HG03439 (cell line): Measurements from ENCODE around the gene DNAJC17.

ENCODE experiments used
- ATAC-seq: cut with Tn5 transposase; IDR thresholded peaks from one replicate; pipeline ENCODE4 v1.9.1; 2021; ENCODE audit warnings: mild to moderate bottlenecking, moderate library complexity; ENCODE audit not compliant: unreplicated experiment

Gene DNAJC17

DNA sequence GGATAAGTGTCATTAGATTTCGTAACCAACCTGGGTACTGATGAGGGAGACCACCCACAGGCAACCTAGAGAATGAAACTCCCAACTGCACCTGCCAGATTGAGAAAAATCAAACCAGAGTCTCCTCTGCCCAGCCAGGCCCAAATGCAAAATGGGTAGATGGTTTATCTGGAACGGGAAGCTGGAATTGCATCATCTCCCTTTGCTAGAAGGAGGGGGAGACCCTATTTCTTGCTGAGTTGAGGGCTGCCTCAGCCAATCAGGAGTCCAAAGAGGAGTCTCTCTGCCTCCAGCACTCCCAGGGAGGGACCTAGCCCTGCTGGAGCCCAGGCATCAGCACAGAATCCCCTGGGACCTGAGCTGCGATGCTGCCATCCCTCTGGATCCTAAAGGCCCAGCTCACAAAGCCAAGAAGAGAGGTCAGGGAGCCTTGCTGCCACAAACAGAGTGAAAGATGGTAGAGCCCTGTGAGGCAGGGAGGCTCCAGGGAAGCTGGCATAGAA is 60.3 kb downstream of the DNAJC17 start:
- no peak for ATAC-seq

DNA sequence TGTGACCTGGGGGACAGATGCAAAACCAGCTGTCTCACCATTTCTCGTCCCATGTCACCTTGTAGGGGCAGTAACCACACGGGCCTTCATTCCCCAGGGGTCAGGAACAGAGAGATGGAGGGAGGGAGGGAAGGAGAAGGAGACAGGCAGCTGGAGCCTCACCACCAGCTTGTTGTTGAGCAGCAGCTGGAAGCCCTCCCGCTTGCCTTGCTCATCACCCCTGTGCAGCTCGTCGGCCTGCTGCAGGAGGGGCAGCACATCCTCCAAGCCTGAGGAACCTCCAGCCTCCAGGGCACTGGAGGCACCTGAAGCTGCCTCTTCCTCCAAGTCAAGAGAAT is 62.5 kb downstream of the DNAJC17 start:
- no peak for ATAC-seq

DNA sequence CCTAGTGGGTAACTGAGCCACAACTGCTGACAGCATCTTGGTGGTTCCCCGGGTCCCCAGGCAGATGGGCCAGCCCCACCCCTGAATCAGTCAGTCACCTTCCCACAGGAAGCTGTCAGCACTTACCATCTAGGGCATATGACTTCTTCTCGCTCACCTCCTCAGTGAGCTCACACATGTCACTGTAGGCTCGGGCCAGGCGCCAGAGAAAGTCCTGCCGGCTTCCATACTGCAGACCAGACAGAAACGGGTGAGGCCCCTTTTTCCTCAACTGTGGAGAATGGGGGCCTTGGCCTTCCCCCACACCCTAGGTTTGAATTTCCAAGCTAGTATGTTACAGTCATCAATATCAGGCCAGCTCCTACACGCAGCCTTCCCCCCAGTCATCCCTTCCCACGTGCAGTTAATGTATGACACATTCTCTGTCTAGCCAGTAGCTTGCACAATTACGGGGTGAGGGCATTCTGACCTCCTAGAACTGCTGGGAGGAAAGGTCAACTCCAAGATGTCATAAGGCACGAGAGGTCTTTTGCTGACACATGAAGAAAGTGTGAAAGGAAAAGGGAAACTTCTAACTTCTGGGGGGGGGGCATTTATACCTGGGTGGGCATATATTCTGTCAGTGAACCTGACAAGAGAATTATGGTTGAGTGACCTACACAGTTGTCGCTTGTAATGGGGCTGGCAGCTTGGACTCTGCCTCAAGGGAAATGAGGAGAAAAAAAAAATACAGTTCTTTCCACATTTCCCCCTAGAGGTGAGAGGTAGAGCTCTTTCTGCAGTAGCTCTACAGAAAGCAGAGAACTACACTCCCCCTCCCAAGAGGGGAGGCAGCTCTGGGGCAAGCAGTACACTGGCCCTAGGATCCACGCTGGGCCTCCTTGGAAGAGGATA is 63.1 kb downstream of the DNAJC17 start:
- no peak for ATAC-seq

DNA sequence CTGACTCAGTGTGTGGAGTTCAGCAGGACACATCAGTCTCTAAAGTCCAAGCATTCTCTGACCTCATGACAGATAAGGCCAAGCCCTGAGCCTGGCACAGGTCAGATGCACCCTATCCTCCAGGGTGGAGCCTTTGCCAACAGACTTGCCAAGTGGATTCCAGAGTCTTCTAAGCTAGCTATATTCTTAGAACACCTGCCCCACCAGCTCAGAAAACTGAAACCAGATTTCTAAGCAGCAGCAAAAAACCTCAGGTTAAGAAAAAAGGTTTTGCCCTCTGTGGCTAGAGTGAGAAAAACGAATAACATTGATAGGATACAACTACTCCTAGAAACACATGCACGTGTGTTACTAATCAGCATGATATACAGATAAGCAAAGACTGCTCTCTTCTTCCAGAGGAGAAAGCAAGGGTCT is 63.8 kb downstream of the DNAJC17 start:
- ATAC-seq: no peak

DNA sequence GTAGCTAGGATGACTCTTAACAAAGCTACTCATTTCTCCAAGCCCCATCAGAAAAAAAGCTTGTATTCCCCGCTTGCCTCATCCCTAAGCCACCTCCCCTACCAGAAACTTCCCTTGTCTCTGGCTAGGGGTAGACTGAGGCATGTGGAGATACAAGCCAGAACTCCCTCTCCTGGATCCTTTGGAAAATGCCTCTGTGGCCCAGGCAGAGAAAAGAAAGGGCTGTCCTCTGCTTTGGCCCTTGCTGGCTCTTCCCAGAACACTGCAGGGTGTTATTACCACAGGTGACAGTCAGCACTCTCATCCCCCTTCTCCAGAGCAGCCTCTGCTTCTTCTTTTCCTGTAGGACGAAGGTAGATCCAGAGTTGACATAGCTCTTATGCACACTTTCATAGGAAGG is 67.4 kb downstream of the DNAJC17 start:
- no peak for ATAC-seq

DNA sequence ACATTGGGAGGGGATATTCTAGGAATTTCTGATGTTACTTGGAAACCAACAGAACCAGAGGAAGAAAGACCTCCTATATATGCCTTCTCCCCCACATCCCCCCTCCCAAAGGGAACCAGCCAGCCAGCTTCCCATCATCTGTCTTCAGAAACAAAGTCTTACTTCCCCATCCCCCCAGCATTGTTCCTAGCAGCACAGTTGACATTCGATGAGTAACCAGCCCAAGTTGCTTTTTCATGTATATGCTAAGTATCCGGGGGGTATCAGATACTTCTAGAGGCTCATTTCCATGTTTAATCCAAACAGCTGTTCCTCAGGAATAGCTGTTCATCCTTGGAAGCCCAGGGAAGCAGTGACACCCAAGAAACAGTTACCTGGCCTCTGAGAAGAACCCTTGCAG is 68.2 kb downstream of the DNAJC17 start:
- no peak for ATAC-seq

DNA sequence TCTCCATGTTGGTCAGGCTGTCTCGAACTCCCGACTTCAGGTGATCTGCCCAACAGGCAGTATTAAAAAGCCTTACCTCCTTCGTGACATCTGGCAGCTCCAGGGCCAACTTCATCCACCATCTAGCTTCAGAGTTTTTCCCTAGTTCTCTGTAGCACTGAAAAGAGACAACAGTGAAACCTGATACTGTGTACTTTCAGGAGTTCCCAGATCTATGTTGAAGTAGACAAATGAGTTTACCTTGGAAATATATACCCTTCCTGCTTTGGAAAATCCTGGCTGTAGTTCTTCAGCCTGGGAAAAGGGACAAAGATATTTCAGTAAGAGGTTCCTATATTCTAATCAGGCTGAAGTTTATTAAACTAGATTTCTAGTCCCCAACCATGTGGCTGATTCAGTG is 70.2 kb downstream of the DNAJC17 start:
- no peak for ATAC-seq

DNA sequence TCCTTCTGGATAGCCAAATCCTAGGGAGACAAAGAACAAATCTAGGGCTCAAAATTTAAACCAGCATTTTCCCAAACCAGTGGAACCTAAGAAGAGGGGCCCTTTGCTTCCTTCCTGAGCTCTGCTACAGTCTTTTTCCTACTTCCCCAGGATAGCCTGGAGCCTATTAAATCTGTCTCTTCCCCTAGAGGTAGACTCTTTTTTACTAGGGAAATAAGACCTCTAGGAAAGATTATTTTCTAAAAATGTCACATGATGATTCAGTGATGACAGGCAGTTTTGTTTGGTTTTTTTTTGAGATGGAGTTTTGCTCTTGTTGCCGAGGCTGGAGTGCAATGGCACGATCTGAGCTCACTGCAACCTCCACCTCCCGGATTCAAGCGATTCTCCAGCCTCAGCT is 70.7 kb downstream of the DNAJC17 start:
- no peak for ATAC-seq

DNA sequence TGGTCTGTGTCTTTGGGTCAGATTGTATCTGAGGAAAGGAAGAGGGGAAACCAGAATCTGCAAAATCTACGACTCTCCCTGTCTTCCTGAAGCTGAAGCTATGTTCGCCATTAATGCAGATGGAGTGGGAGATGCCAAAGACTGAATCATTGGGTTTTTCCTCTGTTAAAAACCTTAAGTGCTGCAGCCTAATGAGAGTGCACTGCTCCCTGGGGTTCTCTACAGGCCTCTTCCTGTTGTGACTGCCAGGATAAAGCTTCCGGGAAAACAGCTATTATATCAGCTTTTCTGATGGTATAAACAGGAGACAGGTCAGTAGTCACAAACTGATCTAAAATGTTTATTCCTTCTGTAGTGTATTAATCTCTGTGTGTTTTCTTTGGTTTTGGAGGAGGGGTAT is 76.2 kb downstream of the DNAJC17 start:
- ATAC-seq: no peak

DNA sequence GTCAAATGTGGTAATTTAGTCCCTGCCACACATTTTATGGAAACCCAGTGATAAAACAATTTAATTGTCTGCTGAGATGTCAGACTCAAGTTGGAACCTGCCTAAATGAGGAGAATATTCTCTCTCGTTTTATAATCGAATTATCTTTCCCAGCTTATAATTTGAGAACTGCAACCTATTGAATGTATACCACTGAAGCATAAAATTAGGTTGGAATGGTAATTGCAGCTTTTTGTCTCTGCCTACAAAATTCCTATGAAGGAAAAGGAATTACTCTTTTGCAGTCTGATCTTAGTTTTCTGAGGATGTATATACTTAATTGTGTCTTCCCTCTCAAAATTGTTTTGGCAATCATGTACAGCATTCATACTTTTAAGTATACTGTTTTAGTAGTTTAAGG is 83.4 kb downstream of the DNAJC17 start:
- ATAC-seq: no peak

DNA sequence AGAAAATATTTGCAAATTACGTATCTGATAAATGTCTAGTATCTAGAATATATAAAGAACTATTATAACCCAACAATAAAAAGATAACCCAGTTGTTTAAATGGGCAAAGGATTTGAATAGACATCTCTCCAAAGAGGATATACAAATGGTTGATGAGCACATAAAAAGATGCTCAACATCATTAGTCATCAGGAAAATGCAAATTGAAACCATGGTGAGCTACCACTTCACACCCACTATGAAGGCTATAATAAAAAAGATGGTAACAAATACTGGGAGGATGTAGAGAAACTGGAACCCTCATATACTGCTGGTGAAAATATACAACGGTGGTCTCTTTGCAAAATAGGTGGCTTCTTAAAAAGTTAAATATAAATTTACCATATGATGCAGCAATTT is 84.3 kb downstream of the DNAJC17 start:
- ATAC-seq: no peak

DNA sequence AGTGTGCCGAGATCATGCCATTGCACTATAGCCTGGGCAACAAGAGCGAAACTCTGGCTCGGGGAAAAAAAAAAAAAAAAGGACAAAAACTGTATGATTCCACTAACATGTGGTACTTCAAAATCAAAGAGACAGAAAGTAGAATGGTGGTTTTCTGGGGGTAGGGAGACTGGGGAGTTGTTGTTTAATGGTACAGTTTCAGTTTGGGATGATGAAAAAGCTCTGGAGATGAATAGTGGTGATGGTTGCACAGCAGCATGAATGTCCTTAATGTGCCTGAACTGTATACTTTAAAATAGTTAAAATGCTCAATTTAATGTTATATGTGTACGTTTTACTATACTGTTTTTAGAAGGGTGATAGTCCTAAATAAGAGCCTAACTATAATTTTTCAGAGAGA is 84.9 kb downstream of the DNAJC17 start:
- no peak for ATAC-seq

DNA sequence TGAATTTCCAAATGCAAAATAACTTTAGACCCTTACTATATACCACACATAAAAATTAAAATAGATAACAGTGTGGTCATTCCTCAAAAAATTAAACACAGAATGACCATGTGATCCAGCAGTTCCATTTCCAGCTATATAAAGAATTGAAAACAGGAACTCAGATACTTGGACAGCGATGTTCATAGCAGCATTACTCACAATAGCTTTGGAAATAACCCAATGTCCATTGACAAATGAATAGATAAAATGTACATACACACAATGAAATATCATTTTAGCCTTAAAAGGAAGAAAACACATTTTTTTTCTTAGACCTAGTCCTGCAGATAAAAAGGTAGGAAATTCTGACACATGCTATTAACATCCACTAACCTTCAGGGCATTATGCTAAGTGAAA is 85.6 kb downstream of the DNAJC17 start:
- no peak for ATAC-seq

DNA sequence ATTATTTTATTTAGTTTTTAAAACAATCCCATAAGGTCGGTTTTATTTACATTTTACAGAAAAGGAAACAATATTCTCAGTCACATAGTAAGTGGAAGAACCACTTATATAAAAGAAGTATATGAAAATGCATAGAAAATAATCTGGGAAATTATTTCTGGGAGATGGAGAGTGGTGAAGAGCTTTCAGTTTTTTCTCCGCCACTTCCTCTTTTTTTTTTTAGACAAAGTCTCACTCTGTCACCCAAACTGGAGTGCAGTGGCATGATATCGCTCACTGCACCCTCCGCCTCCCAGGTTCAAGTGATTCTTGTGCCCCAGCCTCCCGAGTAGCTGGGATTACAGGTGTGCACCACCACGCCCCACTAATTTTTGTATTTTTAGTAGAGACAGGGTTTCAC is 91.1 kb downstream of the DNAJC17 start:
- ATAC-seq: no peak
